HG02678 (cell line): ENCODE data around the gene BPI.
"Not testable (repeated sequence)": the region's sequence is repeated elsewhere in the genome, so short reads cannot be mapped to it uniquely, and the experiment has no call there.

Experiments
- ATAC-seq: cut with Tn5 transposase; IDR thresholded peaks from one replicate; pipeline ENCODE4 v1.9.1; 2021; ENCODE audit warnings: mild to moderate bottlenecking, moderate library complexity; ENCODE audit not compliant: unreplicated experiment

Gene BPI

GRCh38 chr20:38277691-38278090, 26.3 kb upstream of the BPI start:
- no peak for ATAC-seq

GRCh38 chr20:38278131-38278530, 25.8 kb upstream of the BPI start:
- no peak for ATAC-seq

DNA sequence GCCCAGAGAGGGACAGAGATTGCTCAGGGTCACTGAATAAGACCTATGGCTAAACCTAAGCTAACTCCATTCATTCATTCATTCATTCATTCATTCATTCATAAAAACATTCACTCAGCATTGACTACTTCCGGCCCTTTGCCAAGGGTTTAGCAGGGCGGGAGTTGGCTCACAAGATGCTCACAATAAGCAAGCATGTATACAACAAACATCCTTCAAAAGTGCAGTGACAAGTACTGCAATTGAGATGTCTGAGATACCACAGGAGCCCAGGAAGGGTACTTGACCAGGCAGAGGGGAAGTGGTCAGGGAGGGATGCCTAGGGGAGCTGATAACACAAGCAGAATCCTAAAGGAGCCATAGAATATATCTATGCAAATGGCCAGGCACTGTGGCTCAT, 25.2 kb upstream of the BPI start:
- no peak for ATAC-seq

DNA sequence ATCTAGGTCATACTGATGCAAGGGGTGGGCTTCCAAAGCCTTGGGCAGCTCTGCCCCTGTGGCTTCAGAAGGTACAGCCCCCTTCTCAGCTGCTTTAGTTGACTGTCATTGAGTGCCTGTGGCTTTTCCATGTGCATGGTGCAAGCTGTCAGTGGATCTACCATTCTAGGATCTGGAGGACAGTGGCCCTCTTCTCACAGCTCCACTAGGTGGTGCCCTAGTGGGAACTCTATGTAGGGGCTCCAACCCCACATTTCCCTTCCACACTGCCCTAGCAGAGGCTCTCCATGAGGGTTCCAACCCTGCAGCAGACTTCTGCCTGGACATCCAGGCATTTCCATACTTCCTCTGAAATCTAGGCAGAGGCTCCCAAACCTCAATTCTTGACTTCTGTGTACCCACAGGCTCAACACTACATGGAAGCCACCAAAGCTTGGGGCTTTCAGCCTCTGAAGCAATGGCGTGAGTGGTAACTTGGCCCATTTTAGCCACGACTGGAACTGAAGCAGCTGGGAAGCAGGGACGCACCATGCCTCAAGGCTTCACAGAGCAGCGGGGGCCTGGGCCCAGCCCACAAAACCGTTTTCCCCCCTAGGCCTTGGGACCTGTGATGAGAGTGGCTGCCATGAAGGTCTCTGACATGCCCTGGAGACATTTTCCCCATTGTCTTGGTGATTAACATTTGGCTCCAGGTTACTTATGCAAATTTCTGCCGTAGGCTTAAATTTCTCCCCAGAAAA, 22.6 kb upstream of the BPI start:
- not testable (repeated sequence) for ATAC-seq

GRCh38 chr20:38283236-38283635, 20.7 kb upstream of the BPI start:
- ATAC-seq = no peak

GRCh38 chr20:38284066-38284650, 19.8 kb upstream of the BPI start:
- ATAC-seq = not testable (repeated sequence)

DNA sequence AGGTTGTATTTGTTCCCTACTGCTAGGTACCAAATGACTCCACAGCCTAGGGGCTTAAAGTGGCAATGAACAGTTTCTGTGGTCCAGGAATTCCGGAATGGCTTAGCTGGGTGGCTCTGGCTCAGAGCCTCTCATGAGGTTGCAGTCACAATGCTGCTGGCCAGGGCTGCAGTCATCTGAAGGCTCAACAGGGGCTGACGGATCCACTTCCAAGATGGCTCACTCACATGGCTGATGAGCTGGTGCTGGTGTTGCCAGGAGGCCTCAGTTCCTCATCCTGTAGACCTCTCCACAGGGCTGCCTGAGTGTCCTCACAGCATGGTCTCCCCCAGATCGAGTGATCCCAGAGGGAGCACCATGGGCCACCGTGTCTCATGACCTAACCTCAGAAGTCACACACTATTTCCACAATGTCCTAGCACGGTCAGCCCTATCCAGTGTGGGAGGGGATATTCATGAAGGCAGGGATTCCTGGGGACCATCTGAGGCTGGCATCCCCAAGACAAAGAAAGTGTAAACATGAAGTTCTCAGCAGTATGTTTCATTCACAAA, 19.0 kb upstream of the BPI start:
- no peak for ATAC-seq

DNA sequence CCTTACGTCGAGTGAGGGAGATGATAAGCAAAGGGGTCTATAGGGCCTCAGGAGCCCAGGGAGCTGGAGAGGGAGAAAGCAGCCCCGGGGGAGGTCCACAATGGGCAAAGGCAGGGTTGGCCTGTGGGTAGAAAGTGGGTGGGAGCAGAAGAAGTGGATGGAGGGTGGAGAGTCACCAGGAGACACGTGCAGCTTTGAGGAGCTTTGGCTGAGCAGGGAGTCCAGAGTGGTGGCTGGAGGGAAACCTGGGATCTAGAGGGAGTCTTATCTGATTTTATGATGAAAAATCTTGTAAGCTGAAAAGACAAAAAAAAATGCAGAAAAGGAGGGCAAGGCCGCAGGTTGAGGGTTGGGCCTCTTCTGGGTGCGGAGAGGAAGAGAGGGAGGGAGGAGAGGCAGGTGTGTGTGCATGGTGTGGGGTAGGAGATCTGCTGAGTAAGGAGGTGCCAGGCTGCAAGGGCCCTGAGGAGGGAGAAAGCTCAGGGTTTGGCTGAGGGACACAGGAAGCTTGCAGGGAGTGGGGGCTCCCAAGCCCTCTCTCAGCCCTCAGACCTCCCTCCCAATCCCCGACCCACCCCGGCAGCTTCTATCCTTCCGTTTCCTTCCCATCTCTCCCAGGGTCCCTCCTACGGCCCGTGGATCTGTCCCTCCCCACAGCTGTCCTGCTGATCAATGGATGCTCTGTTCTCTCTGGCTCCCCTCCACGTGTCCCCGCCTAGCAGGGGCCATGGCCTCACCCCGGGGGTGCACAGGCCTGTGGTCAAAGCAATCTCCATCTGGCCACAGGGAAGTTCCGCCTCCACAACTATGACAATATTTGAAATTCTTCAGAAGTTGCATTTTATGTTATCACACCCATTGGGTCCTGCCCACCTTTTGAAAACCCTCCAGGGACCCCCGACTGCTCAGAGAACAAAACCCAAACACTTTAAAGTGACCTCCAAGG, 17.1 kb upstream of the BPI start:
- no peak for ATAC-seq

GRCh38 chr20:38290829-38291814, 12.8 kb upstream of the BPI start:
- no peak for ATAC-seq

DNA sequence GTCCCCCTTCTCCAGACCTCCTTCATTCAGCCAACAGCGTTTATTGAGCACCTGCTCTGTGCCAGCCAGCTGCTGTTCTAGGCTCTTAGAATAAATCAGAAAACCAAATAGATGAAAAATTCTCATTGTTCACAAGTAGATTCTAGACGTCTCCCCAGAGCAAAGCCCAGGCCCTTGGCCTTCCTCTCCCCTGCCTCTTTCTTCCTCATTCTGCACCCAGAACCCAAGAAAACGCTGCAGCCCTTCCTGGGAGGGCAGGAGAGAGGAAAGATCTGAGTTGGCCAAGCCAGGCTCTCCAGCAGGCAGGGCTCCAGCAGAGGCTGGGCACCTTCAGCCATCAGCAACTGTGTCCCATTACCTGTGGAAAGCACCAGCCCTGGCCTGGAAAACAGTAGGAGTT, 12.0 kb upstream of the BPI start:
- no peak for ATAC-seq

- ATAC-seq = no peak
Measured at GRCh38 chr20:38293491-38294065, 10.4 kb upstream of the BPI start.

DNA sequence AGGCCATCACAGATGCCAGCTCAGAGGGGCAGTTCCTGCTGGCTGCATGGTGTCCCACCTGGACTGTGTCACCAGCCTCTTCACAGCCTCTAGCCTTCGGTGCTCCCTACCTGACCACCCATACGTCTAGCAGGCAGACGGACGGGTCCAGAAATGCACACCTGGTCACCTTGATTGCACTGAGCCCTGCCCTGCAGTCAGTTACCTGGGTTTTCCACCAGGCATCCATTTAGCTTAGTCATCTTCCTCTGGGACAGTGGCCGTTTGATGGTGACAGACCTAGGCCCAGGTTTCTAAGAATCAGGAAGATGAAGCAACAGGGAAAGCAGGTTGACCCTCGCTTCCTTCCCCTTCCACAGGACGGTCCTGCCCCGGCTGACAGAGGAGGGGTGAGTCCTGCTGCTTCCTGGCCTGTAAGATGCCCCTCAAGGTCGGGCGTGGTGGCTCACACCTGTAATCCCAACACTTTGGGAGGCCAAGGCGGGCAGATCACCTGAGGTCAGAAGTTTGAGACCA, 9.8 kb upstream of the BPI start:
- ATAC-seq = no peak

DNA sequence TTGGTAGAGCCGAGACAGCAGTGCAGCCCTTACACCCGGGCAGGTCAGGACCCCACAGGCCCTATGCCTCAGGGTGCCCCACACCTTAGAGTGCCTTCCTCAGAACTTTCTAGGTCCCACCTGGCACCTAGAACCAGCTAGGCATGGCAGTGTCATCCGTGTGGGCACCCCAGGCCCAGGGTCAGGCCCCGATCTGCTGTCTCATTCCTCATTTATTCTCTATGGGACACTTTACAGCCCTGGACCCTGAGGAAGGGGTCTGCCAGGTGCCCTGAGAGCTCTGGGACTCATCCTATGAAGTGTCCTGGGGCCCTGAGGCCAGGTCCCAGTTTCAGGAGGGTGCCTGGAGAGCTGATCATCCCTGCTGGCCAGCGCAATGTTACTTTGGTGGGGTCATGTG, 8.1 kb upstream of the BPI start:
- no peak for ATAC-seq

DNA sequence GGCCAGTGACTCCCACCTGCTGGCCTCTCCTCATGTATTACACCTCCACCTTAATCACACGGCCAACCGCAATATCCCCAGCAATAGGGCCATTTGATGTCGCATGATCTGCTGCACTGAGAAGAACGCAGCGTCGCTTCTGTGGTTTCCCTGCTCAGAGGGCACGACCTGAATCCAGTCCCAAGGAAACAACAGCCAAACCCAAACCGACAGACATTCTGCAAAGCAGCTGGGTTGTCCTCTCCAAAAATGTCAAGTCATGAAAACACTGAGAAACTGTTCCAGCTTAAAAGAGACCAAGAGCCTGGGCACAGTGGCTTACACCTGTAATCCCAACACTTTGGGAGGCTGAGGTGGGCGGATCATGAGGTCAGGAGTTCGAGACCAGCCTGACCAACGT, 7.5 kb upstream of the BPI start:
- ATAC-seq = no peak

DNA sequence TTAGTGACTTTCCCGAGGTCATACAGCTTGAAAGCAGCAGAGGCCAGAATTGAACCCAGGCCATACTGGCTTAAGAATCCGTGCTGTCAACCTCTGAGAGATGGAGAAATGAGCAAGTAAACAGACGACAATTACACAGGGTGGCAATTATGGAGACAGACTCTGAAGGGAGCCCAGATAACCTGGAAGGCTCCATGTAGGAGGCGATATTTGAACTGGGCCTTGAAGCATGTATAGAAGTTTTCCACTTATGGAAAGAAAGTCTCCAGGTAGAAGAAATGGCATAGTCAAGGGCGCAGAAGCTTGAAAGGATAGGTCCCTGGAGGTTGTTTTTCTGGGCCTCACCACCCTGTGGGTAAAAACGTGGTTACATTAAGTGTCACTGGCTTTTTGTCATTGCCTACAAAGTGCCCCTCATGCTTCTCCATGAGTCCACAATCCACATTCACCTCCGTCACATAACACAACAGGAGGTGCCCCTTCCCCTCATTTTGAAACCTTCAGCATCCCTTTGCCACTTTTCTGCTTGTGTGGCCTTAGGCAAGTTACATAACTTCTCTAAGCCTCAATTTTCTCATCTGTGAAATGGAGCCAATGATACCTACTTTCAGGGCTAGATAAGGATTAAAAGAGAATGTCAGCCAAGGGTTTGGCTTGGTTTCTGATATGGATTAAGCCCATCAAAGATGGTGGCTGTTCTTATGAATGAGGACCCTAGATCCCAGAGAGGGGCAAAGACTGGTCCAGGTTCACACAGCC, 5.9 kb upstream of the BPI start:
- no peak for ATAC-seq

GRCh38 chr20:38298768-38299288, 5.1 kb upstream of the BPI start:
- ATAC-seq = no peak

DNA sequence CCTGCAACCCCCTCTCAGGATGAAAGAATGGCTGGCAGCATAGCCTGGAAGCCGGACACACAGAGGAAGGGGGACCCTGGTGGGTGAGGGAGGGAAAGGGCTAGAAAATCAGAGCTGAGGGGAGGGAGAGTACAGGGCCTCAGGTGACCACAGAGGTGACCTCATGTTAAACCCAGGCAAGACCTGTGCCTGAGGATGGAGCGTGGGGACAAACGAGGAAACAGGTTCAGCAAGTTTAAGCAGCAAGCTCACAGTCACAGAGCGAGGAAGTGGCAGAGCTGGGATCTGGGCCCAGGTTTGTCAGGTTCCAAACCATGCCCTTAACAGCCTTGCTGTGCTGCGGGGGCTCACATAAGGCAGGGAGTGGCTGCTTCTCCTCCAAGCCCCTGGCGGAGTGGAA, 4.0 kb upstream of the BPI start:
- no peak for ATAC-seq

DNA sequence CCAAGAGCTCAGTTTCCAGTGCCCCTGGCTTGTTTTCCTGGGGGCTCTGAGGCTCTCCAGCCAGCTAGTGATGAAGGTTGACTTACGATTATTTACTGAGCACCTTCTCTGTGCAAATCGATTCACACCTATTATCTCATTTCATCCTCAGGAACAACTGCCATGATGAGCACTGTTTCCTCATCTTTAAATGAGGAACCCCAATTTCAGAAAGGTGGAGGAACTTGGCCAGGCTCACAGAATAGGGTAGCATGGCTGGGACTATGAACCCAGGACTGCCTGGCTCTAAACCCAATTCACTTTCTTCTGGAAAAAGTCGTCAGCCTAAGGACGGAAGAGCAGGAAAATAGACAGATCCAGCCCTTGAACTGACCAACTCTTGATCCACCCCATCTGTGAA, 3.5 kb upstream of the BPI start:
- no peak for ATAC-seq

GRCh38 chr20:38301309-38301708, 2.6 kb upstream of the BPI start:
- ATAC-seq = no peak
